H54 (cell line): ENCODE results near the gene SPAG4.

Experiments
- DNase-seq: peaks from one replicate; pipeline ENCODE4 v3.0.0; 2011; ENCODE audit warnings: low spot score, mixed read lengths; ENCODE audit not compliant: insufficient read length
- FAIRE-seq: peaks from 3 replicates; lab custom pipeline; 2011; peaks lifted over from hg19 to GRCh38; lab: Jason Lieb, UNC
- POLR2A ChIP-seq: IDR thresholded peaks from 2 replicates; pipeline ENCODE4 v1.6.1; 2011; ENCODE audit warnings: low read depth, mild to moderate bottlenecking, low read length

Gene SPAG4

DNA sequence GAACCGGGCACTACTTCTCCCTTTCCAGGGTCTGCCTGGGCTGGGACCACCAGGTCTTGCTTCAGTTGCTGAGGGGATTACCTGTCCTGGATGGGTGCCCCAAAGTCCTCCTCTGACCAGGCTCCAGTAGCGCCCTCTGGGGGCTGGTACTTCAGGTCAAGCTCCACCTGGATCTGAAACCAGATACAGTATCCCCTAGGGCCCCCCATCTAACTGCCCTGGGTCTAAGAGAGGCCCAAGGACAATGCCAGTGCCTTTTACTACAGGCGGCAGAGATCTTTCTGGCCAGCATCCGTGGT lies 11.2 kb upstream of the SPAG4 start:
- FAIRE-seq = no peak
- no peak for TF ChIP-seq POLR2A
- no peak for DNase-seq

- DNase-seq (no peak), FAIRE-seq (no peak)
- no peak for TF ChIP-seq POLR2A
Measured at GRCh38 chr20:35606127-35606526, 9.5 kb upstream of the SPAG4 start.

DNA sequence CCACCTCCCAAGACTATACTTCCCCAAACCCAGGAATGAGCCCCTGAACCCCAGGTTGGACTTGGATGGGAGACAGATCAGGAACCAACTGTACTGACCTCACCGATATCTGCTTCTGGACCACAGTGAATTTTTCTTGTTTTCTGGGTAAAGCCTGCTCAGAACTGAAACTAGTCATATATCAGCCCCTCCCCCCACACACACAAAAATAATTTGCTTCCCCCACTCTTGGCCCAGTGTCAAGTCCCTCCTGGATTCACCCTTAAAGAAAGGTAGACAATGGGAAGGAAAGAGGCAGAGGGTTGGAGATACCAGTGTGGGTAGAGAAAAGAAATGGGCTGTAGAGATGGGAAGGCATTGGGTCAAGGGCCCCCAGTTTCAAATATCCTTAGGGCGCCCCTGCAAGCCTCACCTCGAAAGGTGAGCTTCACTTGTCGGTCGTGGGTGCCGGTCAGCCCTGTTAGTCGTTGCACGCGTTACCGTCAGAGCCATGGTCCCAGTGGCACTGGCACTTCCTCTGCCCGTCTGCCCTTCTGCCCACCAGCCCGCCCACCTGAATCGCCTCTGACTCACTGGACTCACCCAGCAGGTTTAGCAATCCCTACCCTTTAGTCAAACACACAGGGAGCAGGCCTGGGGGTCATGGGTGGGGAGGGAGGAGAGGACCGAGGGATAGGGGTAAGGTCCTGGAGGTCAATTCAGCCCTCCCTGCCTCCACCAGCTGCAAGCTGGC lies 8.5 kb upstream of the SPAG4 start:
- FAIRE-seq (no peak), DNase-seq (no peak)
- no peak for TF ChIP-seq POLR2A

DNA sequence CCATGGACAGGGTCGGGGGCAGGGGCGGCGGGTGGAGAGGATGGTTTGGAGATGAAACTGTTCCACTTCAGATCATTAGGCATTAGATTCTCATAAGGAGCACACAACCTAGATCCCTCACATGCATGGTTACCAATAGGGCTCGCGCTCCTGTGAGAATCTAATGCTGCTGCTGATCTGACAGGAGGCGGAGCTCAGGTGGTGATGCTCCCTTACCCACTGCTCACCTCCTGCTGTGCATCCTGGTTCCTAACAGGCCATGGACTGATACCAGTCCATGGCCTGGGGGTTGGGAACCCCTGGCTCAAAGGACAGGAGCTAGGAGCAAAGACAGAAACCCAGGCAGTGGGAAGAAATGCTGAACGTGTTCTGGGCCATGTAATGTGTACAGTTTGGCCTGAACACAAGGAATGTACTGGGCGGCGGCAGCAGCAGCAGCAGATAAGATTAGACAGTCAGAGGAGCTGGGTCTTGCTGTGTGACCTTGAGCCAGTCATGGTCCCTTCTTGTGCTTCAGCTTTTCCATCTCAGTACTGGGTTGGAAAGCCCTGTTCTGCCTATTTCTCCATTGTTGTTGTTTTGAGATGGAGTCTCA lies 4.7 kb upstream of the SPAG4 start:
- DNase-seq (no peak), FAIRE-seq (no peak)
- TF ChIP-seq POLR2A = no peak

DNA sequence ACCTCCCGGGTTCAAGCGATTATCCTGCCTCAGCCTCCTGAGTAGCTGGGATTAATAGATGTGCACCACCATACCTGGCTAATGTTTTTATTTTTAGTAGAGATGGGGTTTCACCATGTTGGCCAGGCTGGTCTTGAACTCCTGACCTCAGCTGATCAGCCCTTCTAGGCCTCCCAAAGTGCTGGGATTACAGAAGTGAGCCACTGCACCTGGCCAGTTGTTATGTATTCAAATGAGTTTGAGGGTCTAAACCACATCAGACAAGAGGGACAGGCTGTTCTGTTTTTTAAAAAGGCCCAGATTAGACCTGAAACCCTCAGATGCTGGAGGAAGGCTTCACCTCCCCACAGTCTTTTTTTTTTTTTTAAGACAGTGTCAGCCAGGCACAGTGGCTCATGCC lies 4.1 kb upstream of the SPAG4 start:
- TF ChIP-seq POLR2A = no peak
- FAIRE-seq (no peak), DNase-seq (no peak)

GRCh38 chr20:35616465-35617396 lies 1.1 kb downstream of the SPAG4 start:
- peak; percentile 86 for DNase-seq
- no peak for FAIRE-seq
- peak; percentile 54; the same call in 1 of the 2 replicates for TF ChIP-seq POLR2A

GRCh38 chr20:35617397-35618262 lies 2.0 kb downstream of the SPAG4 start:
- no peak for FAIRE-seq
- 0 out of 2 replicates have a peak, but pooled peaks have one; percentile 22 for TF ChIP-seq POLR2A

DNA sequence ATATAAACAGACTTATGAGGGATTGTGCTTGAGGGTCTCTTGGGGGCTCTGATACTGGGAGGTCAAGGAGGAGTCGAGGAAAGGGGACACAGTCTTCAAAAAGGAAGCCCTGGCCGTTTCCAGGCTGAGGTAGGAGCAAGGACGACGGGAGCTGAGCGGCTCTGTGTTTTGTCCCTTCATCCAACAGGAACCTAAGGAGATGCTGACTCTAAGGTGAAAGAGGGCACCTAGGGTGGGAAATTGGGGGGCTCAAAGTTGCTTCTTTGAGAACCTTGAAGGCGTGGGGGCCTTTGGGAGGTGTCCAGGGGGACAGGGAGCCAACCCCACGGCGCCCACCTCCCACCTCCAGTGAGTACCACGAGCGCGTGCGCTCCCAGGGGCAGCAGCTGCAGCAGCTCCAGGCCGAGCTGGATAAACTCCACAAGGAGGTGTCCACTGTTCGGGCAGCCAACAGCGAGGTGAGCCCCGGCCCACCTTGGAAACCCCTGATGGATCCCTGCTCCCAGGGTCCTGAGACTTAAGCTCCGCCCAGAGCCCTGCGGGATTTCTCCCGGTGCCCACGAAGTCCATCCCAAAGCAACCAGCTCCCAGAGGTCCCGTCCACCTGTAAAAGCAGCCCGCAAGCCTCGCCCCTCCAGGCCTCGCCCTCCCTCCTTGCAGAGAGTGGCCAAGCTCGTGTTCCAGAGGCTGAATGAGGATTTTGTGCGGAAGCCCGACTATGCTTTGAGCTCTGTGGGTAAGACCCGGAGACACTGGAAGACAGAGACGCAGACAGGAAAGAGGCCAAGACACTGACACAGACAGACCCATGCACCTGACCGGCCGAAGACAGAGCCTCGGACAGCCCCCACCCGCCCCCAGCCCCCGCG lies 2.9 kb downstream of the SPAG4 start:
- TF ChIP-seq POLR2A = no peak
- no peak for FAIRE-seq
- DNase-seq = no peak

More at GRCh38 chr20:35617397-35618262, 2.0 kb downstream of the SPAG4 start:
- DNase-seq = peak; percentile 65

- DNase-seq (no peak), FAIRE-seq (no peak)
- TF ChIP-seq POLR2A = no peak
Measured at GRCh38 chr20:35619196-35620095, 3.8 kb downstream of the SPAG4 start.

DNA sequence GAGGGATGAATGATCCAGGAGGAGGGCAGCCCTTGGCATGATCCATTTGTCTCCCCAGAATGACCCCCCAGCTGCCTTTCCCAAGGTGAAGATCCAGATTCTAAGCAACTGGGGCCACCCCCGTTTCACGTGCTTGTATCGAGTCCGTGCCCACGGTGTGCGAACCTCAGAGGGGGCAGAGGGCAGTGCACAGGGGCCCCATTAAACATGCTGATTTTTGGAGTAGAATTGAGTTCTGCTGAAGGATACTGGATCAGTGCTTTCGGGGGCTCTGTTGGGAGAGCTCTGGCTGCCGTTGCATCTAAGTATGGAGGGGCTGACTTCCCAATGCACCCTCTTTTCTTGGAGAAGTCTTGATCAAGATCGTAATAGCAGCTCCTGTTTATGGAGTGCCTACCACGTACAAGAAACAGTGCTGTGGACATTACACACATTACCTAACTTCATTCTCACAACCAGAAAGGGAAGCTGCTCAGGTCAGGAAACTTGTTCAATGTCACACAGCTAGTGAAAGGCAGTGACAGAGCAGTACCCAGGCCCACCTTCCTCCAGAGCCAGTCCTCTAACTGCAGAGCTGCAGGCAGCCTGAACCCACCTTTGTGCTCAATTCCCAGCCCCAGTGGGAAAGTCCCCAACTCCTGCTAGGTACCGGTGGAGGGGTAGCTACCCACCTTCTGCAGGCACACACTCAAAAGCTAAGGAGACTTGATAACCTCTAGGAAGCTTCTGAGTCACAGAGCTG lies 5.4 kb downstream of the SPAG4 start:
- DNase-seq (no peak), FAIRE-seq (no peak)
- TF ChIP-seq POLR2A = no peak

DNA sequence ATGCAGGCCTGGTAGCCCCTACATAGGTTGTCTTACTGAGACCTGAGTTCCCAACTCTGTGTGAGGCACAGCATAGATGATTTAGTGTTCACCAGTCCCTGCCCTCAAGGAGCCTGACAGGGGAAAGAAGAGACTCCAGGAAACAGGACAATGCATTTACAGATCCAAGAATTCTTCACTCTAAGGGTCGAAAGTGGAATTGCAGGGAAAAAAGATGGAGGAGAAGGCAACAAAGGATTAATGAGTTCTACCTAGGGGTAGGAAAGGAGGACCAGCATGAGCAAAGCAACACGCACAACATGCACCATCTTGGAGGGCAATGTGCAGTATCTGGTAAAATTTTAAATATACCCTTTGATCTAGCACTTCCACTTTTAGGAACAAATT lies 5.9 kb downstream of the SPAG4 start:
- DNase-seq (no peak), FAIRE-seq (no peak)

More for the DNA sequence above, 5.9 kb downstream of the SPAG4 start:
- TF ChIP-seq POLR2A = no peak
